ENCODE results near the gene SMIM8. TPM values are rescaled to one million over a fixed set of nuclear protein-coding genes. Genes with fewer than 3 reads are reported as not detected.

Gene SMIM8
- total RNA-seq, 1 experiment from 2014 or later = 10.8 TPM

- TF ChIP-seq, protein P1, sequence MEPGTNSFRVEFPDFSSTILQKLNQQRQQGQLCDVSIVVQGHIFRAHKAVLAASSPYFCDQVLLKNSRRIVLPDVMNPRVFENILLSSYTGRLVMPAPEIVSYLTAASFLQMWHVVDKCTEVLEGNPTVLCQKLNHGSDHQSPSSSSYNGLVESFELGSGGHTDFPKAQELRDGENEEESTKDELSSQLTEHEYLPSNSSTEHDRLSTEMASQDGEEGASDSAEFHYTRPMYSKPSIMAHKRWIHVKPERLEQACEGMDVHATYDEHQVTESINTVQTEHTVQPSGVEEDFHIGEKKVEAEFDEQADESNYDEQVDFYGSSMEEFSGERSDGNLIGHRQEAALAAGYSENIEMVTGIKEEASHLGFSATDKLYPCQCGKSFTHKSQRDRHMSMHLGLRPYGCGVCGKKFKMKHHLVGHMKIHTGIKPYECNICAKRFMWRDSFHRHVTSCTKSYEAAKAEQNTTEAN (CRISPR knock-in tag; IDR thresholded peaks at IDR 0.05) = no peak
- TF ChIP-seq NFYB (CRISPR knock-in tag; conservative IDR thresholded peaks at IDR 0.05; ENCODE audit: low read depth) = no peak
- no peak for TF ChIP-seq ESRRA (CRISPR knock-in tag; IDR thresholded peaks at IDR 0.05; ENCODE audit: borderline replicate concordance)
- no peak for TF ChIP-seq FOXP1 (CRISPR knock-in tag; IDR thresholded peaks at IDR 0.05; ENCODE audit: borderline replicate concordance)
- TF ChIP-seq ELF4 (CRISPR knock-in tag; IDR thresholded peaks at IDR 0.05; ENCODE audit: low read depth) = no peak
- TF ChIP-seq ZNF232 (CRISPR knock-in tag; IDR thresholded peaks at IDR 0.05) = no peak
- Mint-ChIP-seq H3K4me3 (no peak overlapping the region), H3K36me3 (no peaks in the 10 kb centered on the region), H3K4me1 (no peaks in the 10 kb centered on the region), H3K27ac (no peak overlapping the region), H3K9me3 (no peaks in the 10 kb centered on the region), H3K27me3 (ENCODE audit: low read depth) (no peaks in the 10 kb centered on the region)
- no peak for ATAC-seq
- no peak for DNase-seq (ENCODE audit: low spot score)
- CTCF ChIA-PET = no interaction called here
- POLR2A ChIA-PET = no interaction called here
Observed at GRCh38 chr6:87289571-87289970, 32.8 kb upstream of the SMIM8 start.

DNA sequence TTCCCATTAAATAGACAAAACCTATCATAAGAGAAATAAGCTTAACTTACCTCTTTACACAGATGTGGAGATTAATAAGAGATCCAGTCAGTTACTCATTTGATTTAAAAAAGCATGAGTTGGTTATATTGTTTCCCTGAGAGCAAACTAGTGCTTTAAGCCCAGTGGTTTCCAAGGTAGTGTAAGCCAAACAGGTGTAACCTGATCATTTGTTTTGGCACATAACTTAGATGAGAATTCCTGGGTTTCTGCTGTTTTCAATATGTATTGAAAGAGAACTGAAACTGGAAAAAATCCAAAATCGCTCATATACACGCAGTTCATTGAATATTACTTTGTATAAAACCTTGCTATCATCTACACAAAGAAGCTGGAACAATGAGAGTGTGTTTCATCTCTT, 30.5 kb upstream of the SMIM8 start:
- POLR2A ChIA-PET = no interaction called here
- DNase-seq (ENCODE audit: low spot score) (no peak), ATAC-seq (no peak)
- Mint-ChIP-seq H3K4me1 (no peaks in the 10 kb centered on the region), H3K27ac (no peak overlapping the region), H3K4me3 (no peak overlapping the region), H3K27me3 (ENCODE audit: low read depth) (no peaks in the 10 kb centered on the region), H3K9me3 (no peaks in the 10 kb centered on the region), H3K36me3 (no peaks in the 10 kb centered on the region)
- TF ChIP-seq OVOL2 (CRISPR knock-in tag; IDR thresholded peaks at IDR 0.05; ENCODE audit: borderline replicate concordance) (no peak), ZNF671 (CRISPR knock-in tag; IDR thresholded peaks at IDR 0.05) (no peak), NFYB (CRISPR knock-in tag; conservative IDR thresholded peaks at IDR 0.05; ENCODE audit: low read depth) (no peak), ZNF416 (CRISPR knock-in tag; IDR thresholded peaks at IDR 0.05) (no peak), HMGA2 (CRISPR knock-in tag; IDR thresholded peaks at IDR 0.05) (no peak), ETV6 (CRISPR knock-in tag; IDR thresholded peaks at IDR 0.05) (no peak), NFE2L1 (CRISPR knock-in tag; IDR thresholded peaks at IDR 0.05) (no peak), NR1H2 (CRISPR knock-in tag; IDR thresholded peaks at IDR 0.05) (no peak), ATF1 (CRISPR knock-in tag; IDR thresholded peaks at IDR 0.05) (no peak), SOX15 (CRISPR knock-in tag; IDR thresholded peaks at IDR 0.05) (no peak), CREB1 (CRISPR knock-in tag; IDR thresholded peaks at IDR 0.05) (no peak), FOXP1 (CRISPR knock-in tag; IDR thresholded peaks at IDR 0.05; ENCODE audit: borderline replicate concordance) (no peak), TCF7 (CRISPR knock-in tag; IDR thresholded peaks at IDR 0.05; ENCODE audit: low read depth) (no peak)
- TF ChIP-seq, protein P2, sequence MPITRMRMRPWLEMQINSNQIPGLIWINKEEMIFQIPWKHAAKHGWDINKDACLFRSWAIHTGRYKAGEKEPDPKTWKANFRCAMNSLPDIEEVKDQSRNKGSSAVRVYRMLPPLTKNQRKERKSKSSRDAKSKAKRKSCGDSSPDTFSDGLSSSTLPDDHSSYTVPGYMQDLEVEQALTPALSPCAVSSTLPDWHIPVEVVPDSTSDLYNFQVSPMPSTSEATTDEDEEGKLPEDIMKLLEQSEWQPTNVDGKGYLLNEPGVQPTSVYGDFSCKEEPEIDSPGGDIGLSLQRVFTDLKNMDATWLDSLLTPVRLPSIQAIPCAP (CRISPR knock-in tag; IDR thresholded peaks at IDR 0.05) = no peak
- TF ChIP-seq, protein P3, sequence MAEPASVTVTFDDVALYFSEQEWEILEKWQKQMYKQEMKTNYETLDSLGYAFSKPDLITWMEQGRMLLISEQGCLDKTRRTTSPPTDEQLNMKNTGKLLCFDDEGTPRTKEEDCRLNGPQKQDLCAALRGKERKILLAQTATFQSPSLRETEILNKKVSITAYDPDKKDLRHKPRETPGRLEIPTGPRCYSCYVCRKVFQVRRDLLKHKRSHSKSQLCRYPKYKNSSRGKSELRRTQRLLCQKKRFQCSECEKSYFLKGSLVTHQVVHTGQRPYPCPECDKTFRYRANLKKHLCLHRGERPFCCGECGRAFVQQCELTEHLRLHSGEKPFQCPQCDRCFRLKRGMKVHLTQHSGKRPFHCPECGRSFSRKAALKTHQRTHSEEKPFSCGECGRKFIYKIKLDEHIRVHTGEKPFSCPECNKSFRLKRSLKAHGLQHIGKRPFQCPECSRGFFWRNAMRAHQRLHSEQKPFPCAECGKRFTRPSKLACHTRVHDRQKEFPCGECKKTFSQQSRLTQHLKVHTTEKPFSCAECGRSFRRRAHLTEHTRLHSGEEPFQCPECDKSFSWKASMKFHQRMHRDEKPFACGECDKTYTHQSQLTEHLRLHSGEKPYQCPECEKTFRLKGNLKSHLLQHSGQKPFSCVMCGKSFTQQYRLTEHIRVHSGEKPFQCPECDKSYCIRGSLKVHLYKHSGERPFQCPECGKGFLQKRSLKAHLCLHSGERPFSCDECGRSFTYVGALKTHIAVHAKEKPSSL (CRISPR knock-in tag; conservative IDR thresholded peaks at IDR 0.05) = no peak
- TF ChIP-seq, protein P4, sequence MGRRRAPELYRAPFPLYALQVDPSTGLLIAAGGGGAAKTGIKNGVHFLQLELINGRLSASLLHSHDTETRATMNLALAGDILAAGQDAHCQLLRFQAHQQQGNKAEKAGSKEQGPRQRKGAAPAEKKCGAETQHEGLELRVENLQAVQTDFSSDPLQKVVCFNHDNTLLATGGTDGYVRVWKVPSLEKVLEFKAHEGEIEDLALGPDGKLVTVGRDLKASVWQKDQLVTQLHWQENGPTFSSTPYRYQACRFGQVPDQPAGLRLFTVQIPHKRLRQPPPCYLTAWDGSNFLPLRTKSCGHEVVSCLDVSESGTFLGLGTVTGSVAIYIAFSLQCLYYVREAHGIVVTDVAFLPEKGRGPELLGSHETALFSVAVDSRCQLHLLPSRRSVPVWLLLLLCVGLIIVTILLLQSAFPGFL (CRISPR knock-in tag; IDR thresholded peaks at IDR 0.05; ENCODE audit: borderline replicate concordance) = no peak
- CTCF ChIA-PET = interaction anchor here (0.6 to 1.0 kb wide), 2 partner anchors 30 to 244 kb away, joined by 3 read pairs; no protein-coding TSS in a partner anchor
